ENCODE results near the gene DNMBP.

GRCh38 chr10:99958806-99959205, 50.9 kb downstream of the DNMBP start:
- TF ChIP-seq, protein P1, sequence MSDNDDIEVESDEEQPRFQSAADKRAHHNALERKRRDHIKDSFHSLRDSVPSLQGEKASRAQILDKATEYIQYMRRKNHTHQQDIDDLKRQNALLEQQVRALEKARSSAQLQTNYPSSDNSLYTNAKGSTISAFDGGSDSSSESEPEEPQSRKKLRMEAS (IDR thresholded peaks at IDR 0.05; ENCODE audit: insufficient read depth, insufficient read length): no peak
- TF ChIP-seq, protein P2, sequence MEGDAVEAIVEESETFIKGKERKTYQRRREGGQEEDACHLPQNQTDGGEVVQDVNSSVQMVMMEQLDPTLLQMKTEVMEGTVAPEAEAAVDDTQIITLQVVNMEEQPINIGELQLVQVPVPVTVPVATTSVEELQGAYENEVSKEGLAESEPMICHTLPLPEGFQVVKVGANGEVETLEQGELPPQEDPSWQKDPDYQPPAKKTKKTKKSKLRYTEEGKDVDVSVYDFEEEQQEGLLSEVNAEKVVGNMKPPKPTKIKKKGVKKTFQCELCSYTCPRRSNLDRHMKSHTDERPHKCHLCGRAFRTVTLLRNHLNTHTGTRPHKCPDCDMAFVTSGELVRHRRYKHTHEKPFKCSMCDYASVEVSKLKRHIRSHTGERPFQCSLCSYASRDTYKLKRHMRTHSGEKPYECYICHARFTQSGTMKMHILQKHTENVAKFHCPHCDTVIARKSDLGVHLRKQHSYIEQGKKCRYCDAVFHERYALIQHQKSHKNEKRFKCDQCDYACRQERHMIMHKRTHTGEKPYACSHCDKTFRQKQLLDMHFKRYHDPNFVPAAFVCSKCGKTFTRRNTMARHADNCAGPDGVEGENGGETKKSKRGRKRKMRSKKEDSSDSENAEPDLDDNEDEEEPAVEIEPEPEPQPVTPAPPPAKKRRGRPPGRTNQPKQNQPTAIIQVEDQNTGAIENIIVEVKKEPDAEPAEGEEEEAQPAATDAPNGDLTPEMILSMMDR (IDR thresholded peaks at IDR 0.05; ENCODE audit: extremely low read depth in 1 of 2, insufficient read depth in 1 of 2, low read depth in 1 of 2, low read length in 2 of 2): no peak
- TF ChIP-seq POLR2AphosphoS5 (IDR thresholded peaks at IDR 0.05; ENCODE audit: insufficient read depth, low read depth, low read length) (no peak), POLR2A (IDR thresholded peaks at IDR 0.05; ENCODE audit: low read depth, low read length) (no peak), EZH2 (IDR thresholded peaks at IDR 0.05; ENCODE audit: borderline replicate concordance, low read depth, low read length, severe bottlenecking) (no peak), JUN (IDR thresholded peaks at IDR 0.05; ENCODE audit: borderline replicate concordance, insufficient read depth, insufficient read length, low read depth) (no peak), FOS (IDR thresholded peaks at IDR 0.05; ENCODE audit: borderline replicate concordance, insufficient read depth, low read length) (no peak), MYC (IDR thresholded peaks at IDR 0.05; ENCODE audit: low read depth, low read length) (no peak)

All from endothelial cell of umbilical vein (primary cell).